Ectodermal cell (in vitro differentiated cells): ENCODE measurements around the gene CANT1.

Source experiments
- H3K27ac ChIP-seq: 2 replicates; pipeline ENCODE4 v1.7.0; 2013; ENCODE audit warnings: mild to moderate bottlenecking, low read depth, low read length; ENCODE audit not compliant: insufficient read depth, poor library complexity, severe bottlenecking
- H3K27me3 ChIP-seq: 2 replicates; pipeline ENCODE4 v1.7.0; 2013; ENCODE audit warnings: mild to moderate bottlenecking, low read length; ENCODE audit not compliant: insufficient read depth, control insufficient read depth, poor library complexity, severe bottlenecking
- H3K36me3 ChIP-seq: one replicate; pipeline ENCODE4 v1.7.0; 2013; ENCODE audit warnings: low read length; ENCODE audit not compliant: control insufficient read depth, insufficient read depth
- H3K4me1 ChIP-seq: one replicate; pipeline ENCODE4 v1.7.0; 2013; ENCODE audit warnings: low read length; ENCODE audit not compliant: control insufficient read depth, insufficient read depth
- H3K4me3 ChIP-seq: 2 replicates; pipeline ENCODE4 v1.7.0; 2013; ENCODE audit warnings: low read depth, low read length, control low read depth; ENCODE audit not compliant: insufficient read depth
- H3K9me3 ChIP-seq: 2 replicates; pipeline ENCODE4 v1.7.0; 2013; ENCODE audit warnings: mild to moderate bottlenecking, low read length, moderate library complexity; ENCODE audit not compliant: control insufficient read depth
- WGBS, 2 experiments: methylation state at CpG; one replicate each; pipeline ENCODE4 v1.1.7; 2013; ENCODE audit warnings: missing lambda C conversion rate in 2 of 2; 5-methylcytosine and 5-hydroxymethylcytosine counted together

The CANT1 gene

GRCh38 chr17:79019632-79020584 lies 10.3 kb upstream of the CANT1 start:
- H3K36me3 ChIP-seq: no peaks in the 10 kb centered on the region
- no peak overlapping the region for H3K4me3 ChIP-seq
- WGBS, 2 experiments: 68 to 72% methylated on average over 19 of the region's 19 CpGs
- H3K9me3 ChIP-seq: no peaks in the 10 kb centered on the region
- H3K27me3 ChIP-seq: peaks cover 51% of the 10 kb centered on the region
- H3K27ac ChIP-seq: no peak overlapping the region
- H3K4me1 ChIP-seq: peaks cover 5% of the 10 kb centered on the region

GRCh38 chr17:79019261-79019631 lies 9.7 kb upstream of the CANT1 start:
- H3K4me1 ChIP-seq: no peaks in the 10 kb centered on the region
- H3K36me3 ChIP-seq: no peaks in the 10 kb centered on the region
- H3K27me3 ChIP-seq: peaks cover 44% of the 10 kb centered on the region
- H3K9me3 ChIP-seq: no peaks in the 10 kb centered on the region
- 88 to 91% methylated on average over 2 of the region's 2 CpGs for WGBS, 2 experiments
- H3K4me3 ChIP-seq: no peak overlapping the region
- no peak overlapping the region for H3K27ac ChIP-seq

DNA sequence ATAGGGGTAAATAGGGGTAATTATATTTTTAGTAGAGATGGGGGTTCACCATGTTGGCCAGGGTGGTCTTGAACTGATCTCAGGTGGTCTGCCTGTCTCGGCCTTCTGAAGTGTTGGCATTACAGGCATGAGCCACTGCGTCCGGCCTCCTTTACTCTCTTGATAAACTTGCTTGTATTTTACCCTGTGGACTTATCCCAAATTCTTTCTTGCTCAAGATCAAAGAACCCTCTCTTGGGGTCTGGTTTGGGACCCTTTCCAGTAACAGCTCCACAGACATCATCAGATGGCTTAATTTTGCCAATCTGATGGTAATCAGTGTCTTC lies 8.8 kb upstream of the CANT1 start:
- H3K9me3 ChIP-seq: no peaks in the 10 kb centered on the region
- WGBS, 2 experiments: 90 to 93% methylated on average over 3 of the region's 3 CpGs
- H3K4me3 ChIP-seq: no peak overlapping the region

GRCh38 chr17:79017546-79018369 lies 8.2 kb upstream of the CANT1 start:
- no peak overlapping the region for H3K27ac ChIP-seq
- 70 to 79% methylated on average over 6 of the region's 6 CpGs for WGBS, 2 experiments

More for the DNA sequence above, 8.8 kb upstream of the CANT1 start:
- Histone ChIP-seq H3K27me3 (peaks cover 35% of the 10 kb centered on the region), H3K36me3 (no peaks in the 10 kb centered on the region), H3K4me1 (no peaks in the 10 kb centered on the region), H3K27ac (no peak overlapping the region)

GRCh38 chr17:79014158-79014758 lies 4.7 kb upstream of the CANT1 start:
- Histone ChIP-seq H3K27ac (no peak overlapping the region), H3K27me3 (no peaks in the 10 kb centered on the region), H3K36me3 (no peaks in the 10 kb centered on the region), H3K4me3 (no peak overlapping the region), H3K4me1 (peaks cover 4% of the 10 kb centered on the region), H3K9me3 (no peaks in the 10 kb centered on the region)
- 85 to 88% methylated on average over 2 of the region's 2 CpGs for WGBS, 2 experiments

More at GRCh38 chr17:79017546-79018369, 8.2 kb upstream of the CANT1 start:
- no peaks in the 10 kb centered on the region for H3K9me3 ChIP-seq
- H3K4me3 ChIP-seq: no peak overlapping the region
- H3K36me3 ChIP-seq: no peaks in the 10 kb centered on the region
- H3K27me3 ChIP-seq: peaks cover 29% of the 10 kb centered on the region
- no peaks in the 10 kb centered on the region for H3K4me1 ChIP-seq

DNA sequence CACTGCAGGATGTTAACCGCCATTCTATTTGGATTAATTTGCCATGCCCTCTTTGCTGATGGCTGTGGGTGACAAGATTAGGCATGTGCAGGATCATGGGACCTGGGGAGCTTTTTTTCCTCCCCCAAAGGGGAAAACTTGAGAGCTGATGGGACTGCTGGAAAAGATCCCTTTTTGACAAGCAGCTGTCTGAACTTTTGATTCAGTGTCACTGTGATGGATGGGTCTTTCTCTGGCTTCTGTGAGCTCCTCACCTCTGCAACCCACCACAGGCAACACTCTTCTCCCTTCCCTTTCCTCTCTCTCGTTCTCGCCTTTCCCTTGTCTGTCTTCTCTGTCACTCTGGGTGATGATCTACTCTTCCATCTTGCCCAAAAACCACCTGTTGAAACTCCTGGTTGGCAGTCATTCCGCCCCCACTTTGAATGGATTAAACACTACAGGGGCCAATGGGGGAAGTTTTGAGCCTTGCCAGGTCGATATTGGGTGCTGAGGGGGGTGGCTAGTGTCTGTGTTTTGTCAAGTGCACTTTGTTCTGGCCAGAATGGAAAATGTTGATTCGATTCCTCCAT lies 3.1 kb upstream of the CANT1 start:
- H3K27me3 ChIP-seq: no peaks in the 10 kb centered on the region
- no peaks in the 10 kb centered on the region for H3K9me3 ChIP-seq
- H3K36me3 ChIP-seq: no peaks in the 10 kb centered on the region
- 78% methylated on average over 6 of the region's 6 CpGs for WGBS, 2 experiments
- H3K4me1 ChIP-seq: peaks cover 4% of the 10 kb centered on the region
- H3K4me3 ChIP-seq: no peak overlapping the region
- H3K27ac ChIP-seq: no peak overlapping the region

- Histone ChIP-seq H3K27ac (no peak overlapping the region), H3K9me3 (no peaks in the 10 kb centered on the region)
- WGBS, 2 experiments: 74 to 80% methylated on average over 5 of the region's 5 CpGs
Observed at GRCh38 chr17:79011451-79012147, 2.0 kb upstream of the CANT1 start.

GRCh38 chr17:79010304-79010646 lies 711 bp upstream of the CANT1 start:
- 86 to 88% methylated on average over 7 of the region's 7 CpGs for WGBS, 2 experiments
- Histone ChIP-seq H3K27ac (no peak overlapping the region), H3K27me3 (peaks cover 5% of the 10 kb centered on the region), H3K4me1 (peaks cover 4% of the 10 kb centered on the region), H3K4me3 (no peak overlapping the region), H3K36me3 (no peaks in the 10 kb centered on the region), H3K9me3 (no peaks in the 10 kb centered on the region)

More at GRCh38 chr17:79011451-79012147, 2.0 kb upstream of the CANT1 start:
- Histone ChIP-seq H3K36me3 (no peaks in the 10 kb centered on the region), H3K27me3 (peaks cover 5% of the 10 kb centered on the region), H3K4me1 (peaks cover 4% of the 10 kb centered on the region), H3K4me3 (no peak overlapping the region)

- peaks cover 4% of the 10 kb centered on the region for H3K4me1 ChIP-seq
- 49 to 53% methylated on average over 7 of the region's 7 CpGs for WGBS, 2 experiments
- no peak overlapping the region for H3K27ac ChIP-seq
- H3K36me3 ChIP-seq: no peaks in the 10 kb centered on the region
- H3K9me3 ChIP-seq: no peaks in the 10 kb centered on the region
- H3K4me3 ChIP-seq: peak overlapping the region; percentile 70
- peaks cover 5% of the 10 kb centered on the region for H3K27me3 ChIP-seq
Observed at GRCh38 chr17:79008666-79009387, 737 bp downstream of the CANT1 start.
